Raji (cell line): ENCODE measurements around the gene KCNE4.

ENCODE experiments used
- POLR2A ChIP-seq: IDR thresholded peaks from 2 replicates; pipeline ENCODE4 v1.6.1; 2011; ENCODE audit warnings: low read depth, low read length, control low read depth; ENCODE audit not compliant: insufficient read depth

KCNE4 gene

DNA sequence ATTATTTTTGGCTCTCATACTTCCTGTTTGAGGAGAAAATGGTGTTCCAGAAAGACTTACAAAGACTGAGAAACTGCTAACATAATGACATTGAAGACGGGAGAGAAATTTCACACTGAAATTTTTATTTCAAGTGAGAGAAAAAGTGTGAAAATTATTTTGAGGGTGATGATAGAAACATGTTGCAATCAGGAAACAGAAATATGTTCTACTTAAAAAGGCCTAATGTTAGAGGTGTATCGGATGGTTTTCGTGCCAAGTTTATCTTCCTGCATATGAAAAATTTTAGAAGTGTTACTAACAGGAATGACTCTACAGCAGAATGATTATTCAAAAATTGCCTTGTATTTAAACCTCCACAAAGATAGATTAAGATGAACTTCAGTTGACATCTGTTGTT lies 50.5 kb downstream of the KCNE4 start:
- no peak for TF ChIP-seq POLR2A

- TF ChIP-seq POLR2A, result no peak
Observed at GRCh38 chr2:223104336-223105132, 52.5 kb downstream of the KCNE4 start.
